Fibroblast of skin of right quadriceps (primary cell): ENCODE measurements around the gene KCNC4.
A peak's percentile ranks its signal among the peaks of the same experiment; 100 is the strongest.

Experiments used
- DNase-seq: peaks from one replicate; pipeline ENCODE4 v3.0.0-alpha.2; 2013

KCNC4 gene

GRCh38 chr1:110189181-110189580, 20.9 kb upstream of the KCNC4 start:
- no peak for DNase-seq

GRCh38 chr1:110190282-110190929, 19.7 kb upstream of the KCNC4 start:
- DNase-seq, result no peak

DNA sequence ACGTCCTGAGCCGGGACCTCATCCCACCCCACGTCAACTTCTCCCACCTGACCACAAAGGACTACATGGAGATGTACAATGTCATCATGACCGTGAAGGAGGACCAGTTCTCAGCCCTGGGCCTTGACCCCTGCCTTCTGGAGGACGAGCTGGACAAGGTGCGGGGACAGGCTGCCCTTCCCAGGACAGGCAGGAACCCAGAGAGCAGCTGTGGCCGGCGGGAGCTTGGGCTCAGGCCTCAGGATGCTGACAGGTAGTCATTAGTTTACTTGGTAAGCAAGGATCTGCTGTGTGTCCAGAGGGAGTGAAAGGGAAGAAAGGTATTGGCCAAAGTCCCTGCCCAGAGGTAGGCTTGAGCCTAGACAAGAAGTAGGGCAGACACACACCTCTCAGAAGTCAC, 17.6 kb upstream of the KCNC4 start:
- DNase-seq, result no peak

DNA sequence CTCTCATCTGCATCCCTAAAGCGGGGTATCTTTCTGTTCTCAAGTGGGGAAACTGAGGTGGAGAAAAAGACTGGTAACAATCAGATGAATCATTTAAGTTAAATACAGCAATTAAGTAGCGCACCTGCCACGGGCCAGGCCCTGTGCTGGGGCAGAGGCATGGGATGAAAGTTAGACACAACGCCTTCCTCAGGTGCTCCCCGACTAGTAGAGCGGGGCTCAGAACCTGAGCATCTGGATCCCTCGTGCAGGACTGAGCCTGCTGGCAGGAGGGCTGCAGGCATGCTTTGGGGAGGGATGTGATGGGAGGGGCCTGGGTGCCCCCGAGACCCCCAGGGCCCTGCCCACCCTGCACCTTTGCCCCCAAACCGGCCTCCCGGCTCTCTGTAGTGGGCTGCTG, 14.9 kb upstream of the KCNC4 start:
- DNase-seq, result no peak

DNA sequence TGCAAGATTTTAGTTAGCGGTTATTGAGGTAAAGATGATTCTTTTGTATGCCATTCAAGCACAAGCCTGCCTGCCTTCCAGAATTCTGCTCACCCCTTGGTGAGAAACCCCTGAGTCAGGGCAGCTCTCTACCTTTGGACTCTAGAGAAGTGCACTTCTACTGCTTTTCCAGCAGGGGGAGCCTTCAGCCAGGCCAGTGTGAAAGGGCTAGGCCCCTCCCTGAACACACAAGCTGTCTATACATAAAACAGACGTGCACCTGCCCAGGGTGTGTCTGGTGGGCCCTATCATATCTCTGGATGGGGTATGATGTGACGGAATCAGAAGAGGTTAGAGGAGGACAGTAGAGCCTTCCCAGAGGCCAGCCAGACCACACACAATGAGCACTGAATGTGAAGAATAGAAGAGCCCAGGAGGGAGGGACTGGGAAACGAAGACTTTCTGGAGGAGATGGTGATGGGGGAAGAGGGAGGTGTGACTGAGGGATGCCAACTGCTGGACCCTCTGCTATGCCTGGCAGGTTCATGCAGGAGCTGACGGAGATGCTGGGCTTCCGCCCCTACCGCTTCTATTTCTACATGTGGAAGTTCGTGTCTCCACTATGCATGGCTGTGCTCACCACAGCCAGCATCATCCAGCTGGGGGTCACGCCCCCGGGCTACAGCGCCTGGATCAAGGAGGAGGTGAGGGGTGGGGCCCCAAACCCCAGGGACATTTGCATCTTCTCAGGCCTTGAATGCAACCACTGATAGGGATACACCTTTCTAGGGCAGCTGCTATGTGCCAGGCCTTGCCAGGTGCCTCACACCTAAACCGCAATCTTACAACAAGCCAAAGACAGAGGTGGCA, 13.0 kb upstream of the KCNC4 start:
- peak; percentile 22 for DNase-seq

DNA sequence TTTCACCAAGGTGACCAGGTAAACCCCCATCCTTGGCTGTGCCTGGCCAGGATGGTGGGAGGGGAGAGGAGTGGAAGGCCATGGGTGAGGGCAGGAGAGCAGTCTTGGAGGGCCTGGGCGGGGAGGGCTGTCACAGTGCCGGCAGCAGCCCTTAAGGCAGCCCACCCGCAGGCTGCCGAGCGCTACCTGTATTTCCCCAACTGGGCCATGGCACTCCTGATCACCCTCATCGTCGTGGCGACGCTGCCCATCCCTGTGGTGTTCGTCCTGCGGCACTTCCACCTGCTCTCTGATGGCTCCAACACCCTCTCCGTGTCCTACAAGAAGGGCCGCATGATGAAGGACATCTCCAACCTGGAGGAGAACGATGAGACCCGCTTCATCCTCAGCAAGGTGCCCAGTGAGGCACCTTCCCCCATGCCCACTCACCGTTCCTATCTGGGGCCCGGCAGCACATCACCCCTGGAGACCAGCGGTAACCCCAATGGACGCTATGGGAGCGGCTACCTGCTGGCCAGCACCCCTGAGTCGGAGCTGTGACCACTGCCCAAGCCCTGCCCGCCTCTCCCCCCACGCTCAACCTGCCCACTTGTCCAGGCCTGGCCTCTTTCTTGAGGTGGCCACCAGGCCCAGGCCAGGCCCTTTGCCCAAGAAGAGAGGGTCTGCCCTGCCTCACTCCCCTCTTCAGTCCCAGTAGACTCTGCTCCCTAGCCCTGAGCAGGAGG, 12.0 kb upstream of the KCNC4 start:
- DNase-seq, result no peak

GRCh38 chr1:110198746-110199145, 11.4 kb upstream of the KCNC4 start:
- DNase-seq, result no peak

DNA sequence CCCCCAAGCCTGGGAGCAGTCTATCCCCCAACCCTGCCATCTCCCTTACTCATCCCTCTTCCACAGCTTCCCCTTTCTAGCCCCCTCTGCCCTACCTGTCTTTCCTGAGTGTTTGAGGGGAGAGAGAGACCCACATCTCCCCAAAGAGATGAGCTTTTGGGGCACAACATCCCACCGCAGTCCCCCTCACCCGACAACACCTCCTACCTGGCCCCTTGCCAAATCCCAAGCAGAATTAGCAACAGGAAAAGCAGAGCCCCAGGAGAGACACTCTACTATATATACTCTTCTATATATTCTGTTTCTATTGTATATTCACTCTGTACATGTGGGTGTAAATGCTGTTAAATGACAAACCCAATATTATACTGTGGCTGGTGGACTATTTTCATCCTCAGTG, 9.9 kb upstream of the KCNC4 start:
- no peak for DNase-seq

- DNase-seq, result peak; percentile 48
These were observed 9.4 kb upstream of the KCNC4 start for GRCh38 chr1:110200666-110201065.

DNA sequence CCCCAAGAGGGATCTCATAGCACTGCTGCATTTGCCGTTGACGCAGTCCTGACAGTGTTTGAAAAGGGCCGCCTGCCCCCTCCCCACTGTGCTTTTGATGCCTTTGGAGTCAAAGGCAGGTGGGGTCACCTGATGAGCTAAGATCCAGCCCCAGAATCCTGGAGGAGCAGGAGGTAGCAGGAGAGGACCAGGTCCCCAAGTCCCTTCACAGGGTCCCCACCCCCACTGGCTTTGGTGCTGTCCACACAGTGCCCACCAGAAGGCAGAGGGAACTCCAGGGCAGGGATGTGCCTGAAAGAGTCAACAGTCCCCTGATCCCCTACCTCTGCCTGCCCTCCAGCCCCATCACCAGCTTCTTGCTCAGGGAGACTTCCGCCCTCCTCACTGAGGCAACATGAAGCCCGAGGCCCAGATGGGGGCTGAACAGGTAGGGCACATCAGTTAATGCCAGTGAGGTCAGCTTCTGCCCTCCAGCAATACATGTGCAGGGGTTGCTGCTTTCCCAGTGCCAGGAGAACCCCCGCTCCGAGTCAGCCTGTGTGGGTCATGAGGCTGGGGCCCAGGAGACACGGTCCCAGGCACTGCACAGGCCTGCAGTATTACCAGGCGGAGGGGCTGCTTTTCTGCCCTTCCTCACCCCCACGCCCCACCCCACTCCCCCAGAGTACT, 8.8 kb upstream of the KCNC4 start:
- DNase-seq, result no peak

DNA sequence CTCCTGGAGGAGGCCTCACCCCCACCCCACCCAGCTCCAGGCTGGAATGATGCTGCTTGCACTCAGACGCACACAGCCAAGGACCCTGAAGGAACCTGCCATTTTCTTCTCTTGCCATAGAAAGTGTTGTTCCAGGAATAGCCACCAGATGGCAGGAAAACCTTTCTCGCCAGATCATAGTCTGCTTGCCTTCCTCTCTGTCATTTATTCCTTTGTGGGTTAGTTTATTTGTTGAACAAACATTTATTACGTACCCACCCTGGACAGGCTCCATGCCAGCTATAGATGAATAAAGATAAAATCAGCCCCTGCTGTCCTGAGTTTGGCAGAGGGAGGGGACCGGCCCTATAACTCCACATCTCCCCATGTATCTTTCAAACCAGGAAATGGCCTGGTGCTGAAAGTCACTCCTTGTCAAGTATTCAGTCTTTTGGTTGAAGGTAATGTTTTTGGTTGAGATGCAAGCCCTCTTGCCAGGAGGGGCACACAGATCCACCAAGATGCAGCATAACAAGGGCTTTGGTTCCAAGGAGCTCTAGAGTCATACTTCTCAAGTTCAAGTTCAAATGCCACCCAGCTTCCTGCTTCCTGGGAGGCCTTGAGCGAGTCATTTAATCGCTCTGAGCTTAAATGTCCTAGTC, 7.0 kb upstream of the KCNC4 start:
- peak; percentile 67 for DNase-seq

DNA sequence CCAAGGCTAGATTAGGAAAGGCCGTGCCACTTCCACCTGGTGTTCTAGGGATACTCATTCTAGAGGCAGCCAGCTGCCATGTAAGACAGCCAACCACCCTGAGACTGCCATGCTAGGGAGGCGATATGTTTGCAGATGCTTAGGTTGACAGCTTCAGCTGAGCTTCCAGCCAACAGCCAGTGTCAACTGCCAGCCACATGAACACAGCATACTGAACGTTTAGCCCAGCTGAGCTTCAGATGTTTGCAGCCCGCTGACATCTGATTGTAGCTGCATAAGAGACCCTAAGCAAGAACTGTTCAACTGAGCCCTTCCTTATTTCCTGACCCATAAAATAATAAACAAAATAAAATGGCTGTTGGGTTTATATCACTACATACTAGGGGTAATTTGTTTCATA, 5.0 kb upstream of the KCNC4 start:
- DNase-seq, result no peak

DNA sequence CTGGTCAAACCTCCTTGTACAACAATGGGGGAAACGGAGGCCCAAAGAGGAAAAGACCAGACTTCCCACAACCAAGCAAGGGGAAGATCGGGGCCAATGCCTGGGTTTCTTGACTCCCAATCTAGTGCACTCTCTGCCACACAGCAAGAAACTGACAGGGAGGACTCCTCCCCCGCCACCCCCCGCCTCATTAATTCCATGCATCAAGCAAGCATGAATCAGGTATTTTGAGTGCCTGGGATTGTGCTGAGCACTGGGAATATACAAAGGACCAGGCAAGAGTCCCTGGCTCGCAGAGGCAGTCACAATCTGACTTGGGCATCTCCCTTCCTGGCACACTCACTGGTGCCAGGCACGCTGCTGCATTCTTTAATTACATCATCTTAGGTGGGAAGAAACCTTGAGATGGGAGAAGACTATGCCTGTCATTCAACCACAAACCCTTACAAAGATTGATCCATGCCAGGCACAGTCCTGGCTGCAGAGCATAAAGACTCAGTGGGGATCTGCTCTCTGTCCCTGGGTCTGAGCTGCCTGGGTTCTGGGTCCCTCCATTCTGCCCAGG, 4.4 kb upstream of the KCNC4 start:
- no peak for DNase-seq

GRCh38 chr1:110206261-110206920, 3.7 kb upstream of the KCNC4 start:
- DNase-seq, result no peak

DNA sequence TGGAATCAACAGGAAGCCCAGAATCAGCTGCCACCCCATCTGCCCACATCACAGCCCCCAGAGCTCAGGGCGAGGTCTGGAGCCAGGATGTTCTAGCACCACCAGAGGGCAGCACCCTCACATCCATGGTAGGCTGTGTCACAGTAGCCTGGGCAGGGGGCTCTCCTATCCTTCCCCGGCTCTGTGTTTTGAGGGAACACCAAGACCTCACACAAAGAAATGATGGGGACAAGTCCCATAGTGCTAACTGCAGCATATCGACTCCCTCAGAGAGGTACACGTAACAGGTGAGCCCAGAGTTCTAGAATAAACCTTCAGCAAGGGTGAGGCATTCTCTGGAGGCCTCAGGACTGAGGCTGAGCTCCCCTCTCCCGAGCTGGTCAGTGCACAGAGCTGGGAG, 2.3 kb upstream of the KCNC4 start:
- DNase-seq, result peak; percentile 26

DNA sequence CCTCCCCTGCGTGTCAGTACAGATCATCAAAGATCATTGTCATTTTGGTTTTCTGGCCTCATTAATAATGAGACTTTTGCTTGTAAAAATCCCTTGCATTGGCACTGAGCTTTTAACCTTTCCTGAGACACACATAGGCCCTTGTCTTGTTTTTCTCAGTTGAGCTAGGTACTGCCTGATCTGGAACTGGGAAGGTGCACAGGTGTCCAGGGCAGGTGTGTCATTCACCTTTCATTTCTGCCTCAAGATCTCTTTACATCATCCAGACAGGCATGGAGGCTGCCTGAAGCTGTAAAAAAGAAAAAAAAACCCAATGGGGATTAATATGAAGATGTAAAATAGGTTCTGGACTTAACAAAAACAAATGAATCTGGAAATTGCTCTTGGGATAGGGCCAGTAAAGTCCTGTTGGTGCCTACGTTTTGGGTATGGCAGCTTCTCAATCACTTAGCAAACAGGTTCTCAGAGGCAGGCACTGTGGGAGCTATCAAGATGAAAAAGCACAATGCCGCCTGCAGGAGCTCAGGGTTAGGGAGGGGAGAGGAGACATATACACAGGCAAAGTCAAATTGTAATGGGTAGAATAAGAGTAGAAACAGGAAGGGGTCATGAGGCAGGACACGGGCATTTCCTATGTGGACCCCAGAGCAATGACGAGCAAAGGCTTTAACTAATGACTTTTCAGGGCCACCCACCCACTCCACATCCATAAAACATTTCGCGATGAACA, 1.0 kb upstream of the KCNC4 start:
- no peak for DNase-seq

DNA sequence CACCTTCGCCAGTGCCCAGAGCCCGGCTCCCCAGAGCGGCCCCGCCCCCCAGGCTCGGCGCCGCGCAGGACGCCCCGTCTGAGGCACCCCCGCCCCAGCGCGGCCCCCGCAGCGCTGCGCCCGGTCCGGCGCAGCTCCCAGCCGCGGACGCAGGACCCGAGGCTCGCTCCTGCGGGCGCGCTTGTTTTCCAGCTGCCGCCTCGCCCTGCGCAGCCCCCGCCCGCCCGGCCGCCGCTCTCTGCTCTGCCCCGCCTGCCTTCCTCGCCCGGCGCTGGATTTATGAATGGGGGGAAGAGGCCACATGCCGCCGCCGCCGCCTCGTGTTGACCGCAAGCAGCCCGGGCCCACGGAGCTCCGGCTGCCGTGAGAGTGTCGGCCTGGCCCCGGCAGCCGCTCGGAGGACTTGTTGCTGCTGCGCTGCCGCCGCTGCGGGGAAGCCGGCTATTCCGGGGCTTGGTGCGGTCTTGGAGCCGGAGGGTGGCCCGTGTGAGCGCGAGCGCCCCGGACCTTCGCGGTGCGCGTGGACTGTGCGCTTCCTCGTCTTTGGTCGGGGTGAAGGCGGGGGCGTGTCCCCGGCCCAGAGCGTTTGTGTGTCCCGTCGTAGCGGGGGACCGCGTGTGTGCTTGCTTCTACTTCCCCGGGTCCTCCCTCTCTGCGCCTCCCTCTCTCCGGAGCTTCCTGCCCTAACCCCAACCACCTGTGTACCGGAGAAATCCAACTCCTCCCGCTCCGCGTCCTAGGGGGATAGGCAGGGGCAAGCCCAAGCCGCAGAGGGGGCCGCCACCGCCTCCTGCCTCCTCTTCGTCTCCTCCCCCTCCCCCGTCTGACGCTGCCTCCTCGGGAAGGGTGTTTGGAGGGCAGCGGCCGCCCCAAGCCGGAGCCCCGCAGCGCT, 736 bp downstream of the KCNC4 start:
- no peak for DNase-seq

GRCh38 chr1:110211496-110212168, 1.5 kb downstream of the KCNC4 start:
- DNase-seq, result no peak
